ENCODE results near the gene SLC9A1.

The SLC9A1 gene

DNA sequence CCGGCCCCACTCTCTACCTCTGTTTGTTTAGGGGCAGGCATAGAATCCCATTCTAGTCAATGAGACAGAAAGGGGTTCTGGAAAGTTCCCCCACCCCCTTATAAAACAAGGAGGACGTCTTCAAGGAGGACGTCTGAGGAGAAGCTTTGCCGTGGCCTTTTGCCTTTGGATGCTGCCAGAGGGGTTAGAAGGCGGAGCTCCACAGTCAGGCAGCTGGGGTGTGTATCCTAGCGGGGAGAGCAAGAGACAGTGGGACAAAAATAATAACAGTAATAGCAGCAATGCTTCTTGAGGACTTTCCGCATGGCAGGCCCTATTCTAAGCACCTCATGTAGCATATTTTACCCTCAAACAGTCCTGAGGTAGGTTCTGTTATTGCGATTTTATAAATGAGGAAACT lies 94.0 kb downstream of the SLC9A1 start:
- DNase-seq = no peak

DNA sequence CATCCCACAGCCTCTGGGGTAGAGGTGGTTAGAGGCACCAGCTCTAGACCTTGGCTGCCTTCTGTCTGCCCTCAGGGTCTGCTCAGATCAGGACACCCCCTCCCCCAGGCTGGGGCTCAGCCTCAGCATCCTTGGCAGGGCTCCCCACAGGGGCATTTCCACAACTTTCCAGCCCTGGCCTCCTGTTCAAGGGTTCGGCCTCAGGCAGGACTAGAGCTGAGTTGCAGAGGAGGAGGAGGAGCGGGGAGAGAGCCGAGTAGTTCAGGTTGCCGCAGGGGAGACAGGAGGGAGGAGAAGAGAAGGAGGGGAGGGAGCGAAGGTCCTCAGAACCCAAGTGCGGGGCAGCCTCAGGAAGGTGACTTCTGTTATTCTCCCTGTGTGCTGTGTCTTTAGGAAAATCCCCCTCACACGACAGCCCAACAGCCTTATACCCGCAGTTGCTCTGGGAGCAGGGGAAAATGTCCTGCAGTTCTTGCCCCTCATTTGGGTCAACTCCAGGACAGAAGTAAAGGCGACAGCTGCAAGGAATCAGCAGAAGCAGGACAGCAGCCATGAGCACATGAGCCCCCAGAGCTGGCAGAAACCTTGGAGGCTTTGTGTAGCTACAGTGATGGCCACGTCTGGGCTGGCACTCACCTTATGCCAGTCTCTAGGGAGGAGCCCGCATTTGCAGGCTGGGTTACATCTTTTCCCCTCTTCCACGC lies 95.8 kb downstream of the SLC9A1 start:
- no peak for DNase-seq

DNA sequence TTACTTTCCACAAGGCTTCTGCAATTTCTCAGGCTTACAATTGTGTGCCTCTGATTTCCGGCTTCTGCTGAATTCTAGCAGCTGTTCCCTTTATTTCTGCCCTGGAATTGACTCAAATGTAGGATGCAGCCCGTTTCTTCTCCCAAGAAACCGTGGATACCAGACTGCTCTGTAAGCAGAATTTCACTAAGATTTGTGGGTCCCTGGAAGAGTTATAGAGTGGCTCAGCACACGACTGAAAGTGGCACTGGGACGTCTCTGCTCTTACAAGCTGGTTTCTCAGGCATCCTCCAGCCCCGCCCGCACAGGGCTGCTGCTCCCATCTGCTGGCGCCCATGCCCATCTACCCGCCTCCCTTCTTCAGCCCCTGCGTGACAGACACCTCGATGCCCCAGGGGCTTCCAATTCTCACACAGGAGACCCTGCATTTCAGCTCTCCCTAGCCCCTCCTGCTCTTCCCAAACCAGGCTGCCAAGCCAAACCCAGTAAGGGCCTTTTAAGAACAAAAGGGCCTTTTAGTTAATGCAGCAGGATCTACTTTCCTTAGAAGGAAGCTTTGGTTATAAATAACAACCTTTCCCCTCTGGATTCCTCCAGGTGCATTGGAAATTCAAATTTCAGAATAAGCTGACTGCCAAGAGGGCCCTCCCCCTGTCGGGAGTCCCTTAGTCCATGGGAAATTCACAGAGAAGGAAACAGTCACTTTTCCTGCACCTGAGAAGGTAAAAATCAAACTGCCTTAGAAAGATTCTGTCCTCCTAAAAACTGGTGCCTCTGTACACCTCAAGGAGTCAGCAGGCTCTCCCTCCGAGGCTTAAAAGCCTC lies 96.9 kb downstream of the SLC9A1 start:
- peak; percentile 53 to 80 (median 75) for DNase-seq

DNA sequence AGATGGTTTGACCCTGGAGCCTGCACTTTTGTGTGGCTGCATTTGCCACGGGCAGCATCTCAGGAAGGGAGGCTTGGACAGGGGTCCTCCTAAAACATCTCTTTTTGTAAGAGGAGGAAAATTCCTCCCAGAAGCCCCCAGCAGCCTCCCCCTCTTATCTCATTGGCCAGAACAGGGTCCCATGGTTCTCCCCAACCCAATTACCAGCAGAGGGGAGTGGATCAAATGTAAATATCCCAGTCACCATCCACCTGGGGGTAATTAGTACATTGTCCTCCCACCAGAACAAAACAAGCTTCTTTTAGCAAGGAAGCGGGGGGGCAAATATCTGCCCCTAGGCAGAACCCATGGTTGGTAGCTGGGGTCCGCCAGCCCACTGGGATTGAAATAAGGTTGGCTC lies 97.5 kb downstream of the SLC9A1 start:
- peak in 2 of 3 experiments; percentile 75 to 82 for DNase-seq

DNA sequence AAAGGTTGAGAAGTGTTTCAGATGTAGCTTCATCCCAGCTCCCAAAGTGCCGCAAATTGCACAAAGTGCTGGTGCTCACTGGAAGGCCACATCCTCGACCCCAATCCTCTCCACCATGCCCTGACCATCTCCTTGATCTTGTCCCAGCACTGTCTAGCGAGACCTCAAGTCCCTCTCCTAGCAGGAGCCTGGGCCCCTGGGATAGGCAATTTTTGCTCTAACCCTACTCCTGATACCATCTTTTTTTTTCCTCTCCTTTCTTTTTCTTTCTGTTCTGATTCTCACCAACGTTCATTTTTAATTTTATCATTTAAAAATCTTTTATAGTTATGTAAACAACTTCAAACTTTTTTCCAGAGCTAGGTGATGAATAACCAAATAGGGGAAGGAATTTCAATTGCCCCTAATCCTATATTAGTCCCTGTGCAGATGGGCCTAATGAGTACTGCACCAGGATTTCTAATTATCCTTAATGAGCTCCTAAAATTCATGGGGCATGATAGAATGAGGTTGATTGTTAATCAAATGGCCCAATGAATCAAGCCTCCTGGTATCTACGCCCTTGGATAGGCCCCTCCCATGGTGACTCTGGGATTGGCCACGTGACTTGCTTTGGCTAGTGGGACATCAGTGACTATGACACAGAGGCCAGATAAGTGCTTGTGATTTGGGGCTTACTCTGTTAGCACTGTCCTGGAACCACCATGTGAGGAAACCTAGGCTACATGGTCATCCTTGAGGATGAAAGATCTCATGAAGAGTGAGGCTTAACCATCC lies 100.8 kb downstream of the SLC9A1 start:
- no peak for DNase-seq

DNA sequence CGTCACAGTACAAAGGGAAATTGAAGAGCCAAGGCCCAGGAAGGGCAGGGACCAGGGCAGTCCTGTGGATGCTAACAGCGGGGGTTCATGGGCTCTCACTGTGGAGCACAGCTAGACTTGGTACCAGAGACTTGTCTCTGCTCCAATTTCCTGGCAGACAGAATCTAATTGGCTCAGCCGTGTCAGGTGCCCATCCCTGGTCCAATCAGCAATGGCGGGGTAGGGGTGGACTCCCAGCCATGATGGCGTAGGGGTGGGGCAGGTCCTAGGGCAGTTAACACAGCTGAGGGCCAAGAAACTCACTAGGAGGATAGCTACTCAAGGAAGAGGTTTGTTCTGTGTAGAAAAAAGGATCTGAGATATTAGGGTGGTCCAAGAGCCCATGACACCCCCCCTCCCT lies 102.4 kb downstream of the SLC9A1 start:
- no peak for DNase-seq

DNA sequence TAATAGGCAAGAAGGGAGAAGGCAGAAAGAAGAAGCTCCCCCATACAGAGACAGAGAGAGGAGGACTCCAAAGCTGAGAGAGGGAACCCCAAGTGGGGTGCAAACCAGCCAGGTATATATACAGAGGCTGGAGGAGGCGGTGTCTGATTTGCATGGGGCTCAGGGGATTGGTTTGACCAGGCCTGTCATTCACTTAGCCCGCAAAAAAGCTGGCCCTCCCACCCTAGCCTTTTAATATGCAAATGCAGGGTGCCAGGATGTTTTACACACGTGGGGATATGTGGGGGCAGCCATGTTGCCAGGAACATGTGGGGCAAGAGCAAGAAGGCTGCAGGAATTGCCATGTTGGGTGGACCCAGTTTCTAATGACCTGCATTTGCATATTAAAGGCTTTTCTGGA lies 105.3 kb downstream of the SLC9A1 start:
- no peak for DNase-seq

DNA sequence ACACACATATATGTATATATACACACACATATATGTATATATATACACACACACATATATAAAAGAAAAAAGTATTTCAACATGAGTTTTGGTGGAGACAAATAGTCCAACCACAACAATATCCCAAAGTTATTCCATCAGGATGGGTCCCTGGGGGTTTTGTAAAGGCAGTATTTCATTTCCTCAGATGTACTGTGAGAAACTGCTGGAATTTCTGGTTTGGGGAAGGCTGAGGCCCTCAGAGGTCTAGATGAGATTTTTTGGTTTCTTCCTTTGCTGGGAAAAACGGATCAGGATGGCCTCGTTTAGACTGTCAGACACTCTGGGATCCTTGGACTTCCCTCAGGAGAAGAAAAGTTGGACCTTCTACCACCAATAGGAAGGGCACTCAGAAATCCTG lies 105.8 kb downstream of the SLC9A1 start:
- DNase-seq = no peak
